Activated naive CD4-positive, alpha-beta T cell treated with anti-CD3 and anti-CD28 coated beads for 36 hours (primary cell): Measurements from ENCODE around the gene SYT7. TPM values are rescaled to one million over a fixed set of nuclear protein-coding genes. Genes with fewer than 3 reads are reported as not detected.
"Not testable (repeated sequence)": the region's sequence is repeated elsewhere in the genome, so short reads cannot be mapped to it uniquely, and the experiment has no call there.

ENCODE experiments used
- CTCF ChIA-PET: fragments of 350-600 bp; sonication (Branson Sonifier 250); formaldehyde crosslinking; loops from one replicate; lab custom pipeline; 2021; ENCODE audit warnings: antibody characterized with exemption; lab: Charles Lee
- DNase-seq: peaks from one replicate; pipeline ENCODE4 v3.0.0-alpha.2; 2020
- H3K27ac Mint-ChIP-seq: one replicate; pipeline ENCODE4 v1.8.0; 2021; ENCODE audit warnings: mild to moderate bottlenecking, mixed read lengths
- H3K27me3 Mint-ChIP-seq: one replicate; pipeline ENCODE4 v1.8.0; 2021; ENCODE audit warnings: low read depth, mixed read lengths
- H3K36me3 Mint-ChIP-seq: one replicate; pipeline ENCODE4 v1.8.0; 2021; ENCODE audit warnings: low read depth, mixed read lengths
- H3K4me1 Mint-ChIP-seq: one replicate; pipeline ENCODE4 v1.8.0; 2021; ENCODE audit warnings: low read depth, mixed read lengths
- H3K4me3 Mint-ChIP-seq: one replicate; pipeline ENCODE4 v1.8.0; 2021; ENCODE audit warnings: mild to moderate bottlenecking, moderate library complexity, mixed read lengths
- H3K9me3 Mint-ChIP-seq: one replicate; pipeline ENCODE4 v1.8.0; 2021; ENCODE audit warnings: mixed read lengths
- intact Hi-C: fragments of 100-400 bp; cut with micrococcal nuclease; formaldehyde crosslinking; loops from one replicate; pipeline ENCODE4 v1.15.1; 2023
- total RNA-seq, 2 experiments: library from RNA; stranded (reverse); gene quantifications; one replicate each; pipeline ENCODE4 v1.2.3, GENCODE V29; 2021

Gene SYT7
- total RNA-seq, 2 experiments from 2014 or later = not detected

DNA sequence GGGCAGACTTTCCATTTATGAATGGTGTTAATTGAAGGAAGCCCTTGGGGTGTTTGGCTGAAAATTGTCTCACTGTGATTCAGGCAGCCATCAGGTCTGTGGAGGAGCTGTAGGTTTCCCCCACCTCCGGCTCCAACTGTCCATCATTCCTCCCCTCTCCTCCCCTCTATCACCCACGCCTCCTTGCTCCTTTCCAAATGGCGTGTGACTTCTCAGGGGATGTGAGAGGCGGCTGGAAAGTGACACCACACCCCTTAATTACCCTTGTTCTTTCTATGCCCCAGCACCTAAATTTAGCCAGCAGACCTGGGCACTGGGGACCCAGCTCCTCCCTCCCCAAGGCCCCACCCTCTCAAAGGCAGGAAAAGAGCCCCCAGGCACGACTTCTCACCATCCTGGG, 38.1 kb upstream of the SYT7 start:
- Mint-ChIP-seq H3K27ac (no peak overlapping the region), H3K4me3 (no peak overlapping the region), H3K27me3 (peaks cover 17% of the 10 kb centered on the region), H3K4me1 (peaks cover 2% of the 10 kb centered on the region), H3K9me3 (no peaks in the 10 kb centered on the region), H3K36me3 (no peaks in the 10 kb centered on the region)
- no peak for DNase-seq
- intact Hi-C loops = no loop called here
- CTCF ChIA-PET = interaction anchor here (1.2 to 1.3 kb wide), 2 partner anchors 17 to 49 kb away, joined by 3 to 6 read pairs; no protein-coding TSS in a partner anchor

DNA sequence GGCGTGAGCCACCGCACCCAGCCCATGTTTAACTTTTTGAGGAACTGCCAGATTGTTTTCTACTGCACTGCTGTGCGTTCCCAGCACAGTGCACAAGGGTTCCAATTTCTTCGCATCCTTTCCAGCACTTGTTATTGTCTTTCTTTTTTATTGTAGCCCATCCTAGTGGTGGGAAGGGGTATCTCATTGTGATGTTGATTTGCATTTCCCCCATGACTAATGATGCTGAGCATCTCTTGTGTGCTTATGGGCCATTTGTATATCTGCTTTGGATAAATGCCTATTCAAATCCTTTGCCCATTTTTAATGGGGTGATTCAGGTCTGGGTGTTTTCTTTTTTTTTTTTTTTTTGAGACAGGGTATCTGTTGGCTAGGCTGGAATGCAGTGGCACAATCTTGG, 36.6 kb upstream of the SYT7 start:
- CTCF ChIA-PET = no interaction called here
- H3K27ac Mint-ChIP-seq = no peak overlapping the region

DNA sequence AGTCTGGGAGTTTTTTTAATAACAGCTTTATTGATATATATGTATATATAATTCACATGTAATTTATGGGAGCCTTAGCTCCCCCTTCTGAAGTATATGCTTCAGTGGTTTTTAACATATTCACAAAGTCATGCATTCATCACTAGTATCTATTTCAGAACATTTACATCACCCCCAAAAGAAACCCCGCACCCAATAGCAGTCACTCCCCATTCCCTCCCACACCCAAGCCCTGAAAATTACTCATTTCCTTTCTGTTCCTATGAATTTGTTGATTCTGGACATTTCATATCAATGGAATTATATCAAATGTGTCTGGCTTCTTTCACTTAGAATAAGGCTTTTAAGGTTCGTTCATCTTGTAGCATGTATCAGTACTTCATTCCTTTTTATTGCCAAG, 35.6 kb upstream of the SYT7 start:
- H3K4me1 Mint-ChIP-seq = peaks cover 2% of the 10 kb centered on the region
- H3K4me3 Mint-ChIP-seq = no peak overlapping the region
- CTCF ChIA-PET = interaction anchor here (0.6 to 1.3 kb wide), 3 partner anchors 22 to 875 kb away, joined by 3 to 4 read pairs (median 3); no protein-coding TSS in a partner anchor
- intact Hi-C loops = no loop called here
- DNase-seq = no peak
- peaks cover 15% of the 10 kb centered on the region for H3K27me3 Mint-ChIP-seq
- no peaks in the 10 kb centered on the region for H3K9me3 Mint-ChIP-seq
- H3K36me3 Mint-ChIP-seq = no peaks in the 10 kb centered on the region
- no peak overlapping the region for H3K27ac Mint-ChIP-seq

More for the DNA sequence above, 36.6 kb upstream of the SYT7 start:
- no peaks in the 10 kb centered on the region for H3K36me3 Mint-ChIP-seq
- no peak overlapping the region for H3K4me3 Mint-ChIP-seq
- intact Hi-C loops = no loop called here
- H3K4me1 Mint-ChIP-seq = peaks cover 2% of the 10 kb centered on the region
- DNase-seq = no peak
- peaks cover 15% of the 10 kb centered on the region for H3K27me3 Mint-ChIP-seq
- H3K9me3 Mint-ChIP-seq = no peaks in the 10 kb centered on the region

- CTCF ChIA-PET, intact Hi-C loops: not testable (repeated sequence)
Measured at GRCh38 chr11:61614782-61615181, 33.9 kb upstream of the SYT7 start.

GRCh38 chr11:61613870-61614269, 33.0 kb upstream of the SYT7 start:
- Mint-ChIP-seq H3K4me3 (no peak overlapping the region), H3K27me3 (peaks cover 11% of the 10 kb centered on the region), H3K27ac (no peak overlapping the region), H3K9me3 (no peaks in the 10 kb centered on the region), H3K4me1 (peaks cover 2% of the 10 kb centered on the region), H3K36me3 (no peaks in the 10 kb centered on the region)
- CTCF ChIA-PET = interaction anchor here (1.1 kb wide), 1 partner anchor 23 kb away, joined by 3 read pairs; no protein-coding TSS in a partner anchor
- DNase-seq = no peak
- intact Hi-C loops = no loop called here

More at GRCh38 chr11:61614782-61615181, 33.9 kb upstream of the SYT7 start:
- H3K9me3 Mint-ChIP-seq, H3K27ac Mint-ChIP-seq, DNase-seq, H3K36me3 Mint-ChIP-seq, H3K27me3 Mint-ChIP-seq, H3K4me3 Mint-ChIP-seq, H3K4me1 Mint-ChIP-seq: not testable (repeated sequence)

- H3K4me3 Mint-ChIP-seq = no peak overlapping the region
- no peak for DNase-seq
- H3K27ac Mint-ChIP-seq = no peak overlapping the region
- intact Hi-C loops = no loop called here
- peaks cover 8% of the 10 kb centered on the region for H3K27me3 Mint-ChIP-seq
- CTCF ChIA-PET = interaction anchor here (1.1 kb wide), 1 partner anchor 24 kb away, joined by 3 read pairs; no protein-coding TSS in a partner anchor
- no peaks in the 10 kb centered on the region for H3K9me3 Mint-ChIP-seq
- no peaks in the 10 kb centered on the region for H3K36me3 Mint-ChIP-seq
- H3K4me1 Mint-ChIP-seq = peaks cover 2% of the 10 kb centered on the region
Measured at GRCh38 chr11:61613051-61613450, 32.2 kb upstream of the SYT7 start.

DNA sequence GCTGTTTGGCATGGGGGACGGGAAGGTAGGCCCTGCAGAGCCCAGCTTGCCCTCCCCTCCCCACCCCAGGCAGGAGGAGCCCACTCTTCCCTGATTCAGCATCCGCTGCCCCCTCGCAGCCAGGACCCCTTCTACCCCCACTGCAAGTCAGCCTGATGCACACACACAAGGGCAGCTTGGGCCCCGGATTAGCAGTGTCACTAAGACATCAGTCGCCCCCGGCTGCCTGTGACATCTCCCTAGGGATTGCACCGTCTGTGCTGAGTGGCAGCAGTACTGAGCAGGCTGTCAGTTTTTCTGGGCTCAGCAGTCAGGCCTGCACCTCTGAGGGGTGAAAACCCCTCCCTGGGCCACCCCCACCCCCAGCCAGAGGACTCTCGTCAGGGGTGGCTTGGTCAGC, 30.4 kb upstream of the SYT7 start:
- CTCF ChIA-PET = no interaction called here
- DNase-seq = no peak
- Mint-ChIP-seq H3K4me1 (no peaks in the 10 kb centered on the region), H3K27ac (no peak overlapping the region), H3K27me3 (peaks cover 8% of the 10 kb centered on the region), H3K36me3 (no peaks in the 10 kb centered on the region), H3K4me3 (no peak overlapping the region), H3K9me3 (no peaks in the 10 kb centered on the region)
- intact Hi-C loops = no loop called here

DNA sequence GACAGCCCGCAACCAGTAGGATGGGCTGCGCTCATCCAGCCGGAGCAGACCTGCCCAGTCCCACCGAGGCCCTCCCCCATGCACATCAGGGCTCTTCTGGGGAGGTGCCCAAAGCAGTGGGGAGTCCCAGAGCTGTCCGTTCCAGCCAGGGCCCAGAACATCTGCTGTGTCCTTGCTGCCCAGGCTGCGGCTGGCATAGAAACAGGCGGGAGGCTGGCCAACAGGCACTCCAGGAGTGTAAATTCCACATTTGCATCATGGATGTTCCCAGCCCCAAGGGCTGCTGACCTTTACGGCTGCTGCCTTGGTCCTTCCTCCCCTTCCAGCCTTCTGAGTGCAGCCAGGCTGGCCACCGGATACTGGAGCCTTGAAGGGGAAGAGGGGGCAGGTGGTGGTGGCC, 30.0 kb upstream of the SYT7 start:
- CTCF ChIA-PET = no interaction called here
- Mint-ChIP-seq H3K36me3 (no peaks in the 10 kb centered on the region), H3K9me3 (no peaks in the 10 kb centered on the region), H3K4me3 (no peak overlapping the region), H3K27me3 (peaks cover 8% of the 10 kb centered on the region), H3K27ac (no peak overlapping the region), H3K4me1 (no peaks in the 10 kb centered on the region)
- DNase-seq = no peak
- intact Hi-C loops = no loop called here

DNA sequence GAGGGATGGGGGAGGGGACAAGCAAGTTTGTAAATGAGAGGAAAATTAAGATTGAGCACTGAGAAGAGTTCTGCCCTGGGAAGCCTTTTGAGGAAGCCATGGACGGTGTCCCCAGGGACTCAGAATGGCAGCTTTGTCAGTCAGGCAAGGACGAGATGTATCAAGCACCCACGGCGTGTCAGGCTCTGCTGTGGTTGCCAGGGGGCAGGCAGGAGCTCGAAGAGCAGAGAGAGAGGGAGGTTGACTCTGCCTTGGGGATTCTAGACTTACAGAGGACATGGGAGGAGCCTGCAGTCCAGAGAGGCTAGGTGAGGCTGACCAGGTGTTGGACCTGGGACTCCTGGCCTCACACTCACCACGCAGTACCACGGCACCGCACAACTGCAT, 29.1 kb upstream of the SYT7 start:
- DNase-seq = no peak
- no peaks in the 10 kb centered on the region for H3K36me3 Mint-ChIP-seq
- no peaks in the 10 kb centered on the region for H3K4me1 Mint-ChIP-seq
- peaks cover 8% of the 10 kb centered on the region for H3K27me3 Mint-ChIP-seq
- H3K9me3 Mint-ChIP-seq = no peaks in the 10 kb centered on the region
- CTCF ChIA-PET = no interaction called here
- intact Hi-C loops = no loop called here
- H3K27ac Mint-ChIP-seq = no peak overlapping the region
- no peak overlapping the region for H3K4me3 Mint-ChIP-seq

GRCh38 chr11:61609000-61609979, 28.4 kb upstream of the SYT7 start:
- peaks cover 8% of the 10 kb centered on the region for H3K27me3 Mint-ChIP-seq
- no peak for DNase-seq
- H3K36me3 Mint-ChIP-seq = no peaks in the 10 kb centered on the region
- intact Hi-C loops = no loop called here
- H3K4me3 Mint-ChIP-seq = no peak overlapping the region
- CTCF ChIA-PET = no interaction called here
- H3K4me1 Mint-ChIP-seq = no peaks in the 10 kb centered on the region
- H3K9me3 Mint-ChIP-seq = no peaks in the 10 kb centered on the region
- no peak overlapping the region for H3K27ac Mint-ChIP-seq

GRCh38 chr11:61607920-61608599, 27.2 kb upstream of the SYT7 start:
- no peak overlapping the region for H3K27ac Mint-ChIP-seq
- CTCF ChIA-PET = no interaction called here
- peaks cover 8% of the 10 kb centered on the region for H3K27me3 Mint-ChIP-seq
- intact Hi-C loops = no loop called here
- H3K4me3 Mint-ChIP-seq = no peak overlapping the region
- H3K36me3 Mint-ChIP-seq = no peaks in the 10 kb centered on the region
- H3K9me3 Mint-ChIP-seq = no peaks in the 10 kb centered on the region
- no peak for DNase-seq
- H3K4me1 Mint-ChIP-seq = no peaks in the 10 kb centered on the region

- CTCF ChIA-PET = no interaction called here
Measured at GRCh38 chr11:61607426-61607825, 26.6 kb upstream of the SYT7 start.

More at GRCh38 chr11:61607426-61607825, 26.6 kb upstream of the SYT7 start:
- no peaks in the 10 kb centered on the region for H3K9me3 Mint-ChIP-seq
- H3K4me3 Mint-ChIP-seq = no peak overlapping the region
- DNase-seq = no peak
- no peaks in the 10 kb centered on the region for H3K36me3 Mint-ChIP-seq
- no peak overlapping the region for H3K27ac Mint-ChIP-seq
- H3K4me1 Mint-ChIP-seq = no peaks in the 10 kb centered on the region
- intact Hi-C loops = no loop called here
- peaks cover 8% of the 10 kb centered on the region for H3K27me3 Mint-ChIP-seq
